ENCODE results near the gene SEC16A.

Gene SEC16A

GRCh38 chr9:136519263-136520052 is 36.6 kb upstream of the SEC16A start:
- DNase-seq = no peak

- DNase-seq = no peak
Measured at GRCh38 chr9:136518623-136519022, 35.8 kb upstream of the SEC16A start.

- no peak for DNase-seq
Measured at GRCh38 chr9:136517950-136518349, 35.1 kb upstream of the SEC16A start.

- no peak for DNase-seq
Measured at GRCh38 chr9:136517012-136517743, 34.3 kb upstream of the SEC16A start.

- DNase-seq = no peak
Measured at GRCh38 chr9:136516191-136516654, 33.4 kb upstream of the SEC16A start.

- no peak for DNase-seq
Measured at GRCh38 chr9:136515276-136515675, 32.4 kb upstream of the SEC16A start.

- no peak for DNase-seq
Measured at GRCh38 chr9:136514022-136514714, 31.3 kb upstream of the SEC16A start.

- no peak for DNase-seq
Measured at GRCh38 chr9:136513191-136513590, 30.4 kb upstream of the SEC16A start.

GRCh38 chr9:136512651-136513071 is 29.8 kb upstream of the SEC16A start:
- no peak for DNase-seq

- no peak for DNase-seq
Measured at GRCh38 chr9:136511670-136512592, 29.1 kb upstream of the SEC16A start.

- no peak for DNase-seq
Measured at GRCh38 chr9:136511144-136511669, 28.4 kb upstream of the SEC16A start.

- no peak for DNase-seq
Measured at GRCh38 chr9:136510561-136510960, 27.7 kb upstream of the SEC16A start.

- DNase-seq = no peak
Measured at GRCh38 chr9:136509549-136509948, 26.7 kb upstream of the SEC16A start.

GRCh38 chr9:136508729-136509500 is 26.1 kb upstream of the SEC16A start:
- no peak for DNase-seq

- no peak for DNase-seq
Measured at GRCh38 chr9:136507992-136508375, 25.1 kb upstream of the SEC16A start.

- DNase-seq = no peak
Measured at GRCh38 chr9:136507221-136507991, 24.6 kb upstream of the SEC16A start.

- no peak for DNase-seq
Measured at GRCh38 chr9:136506425-136506824, 23.6 kb upstream of the SEC16A start.

GRCh38 chr9:136505406-136506403 is 22.9 kb upstream of the SEC16A start:
- no peak for DNase-seq

Data from NCI-H1930 (cell line).